ENCODE data around the gene LGR4. TPM values are rescaled to one million over a fixed set of nuclear protein-coding genes. Genes with fewer than 3 reads are reported as not detected.

Gene LGR4
- total and polyA plus RNA-seq, 9 of the 15 experiments (the other 6 are each of a cell fraction or from before 2014, with no cell fraction given) = 0.94 to 10.1 (median 5.8) TPM

Small RNA genes within 50 kb of the gene (microRNA-seq; reads per million reads assigned to microRNA genes)
- not detected for gene MIR8087 (ENCODE audit: borderline microRNAs expressed)

Small RNA genes within 50 kb of the gene (small RNA-seq; reads per million reads assigned to genes)
- gene AC100771.1 (not detected), gene MIR8087 (not detected), gene RNA5SP339 (2.5 reads per million, percentile 85 among the genes with 10 or more reads in this experiment)

Other genes with a start within 250 kb of the LGR4 start
- 13.8 and 16.5 TPM in 2 replicates for gene CCDC34, start 109.6 kb downstream of the LGR4 start, total RNA-seq (2014; rRNA removed)
- 22.4 and 24.7 TPM in 2 replicates for gene CCDC34, start 109.6 kb downstream of the LGR4 start, total RNA-seq (2014; rRNA removed; fragmentation: Illumina TruSeq; extraction: Trizol)
- gene CCDC34, start 109.6 kb downstream of the LGR4 start, total RNA-seq (2015; rRNA removed; fragmentation: Illumina TruSeq; extraction: Trizol) = 32.6 and 34.7 TPM in 2 replicates
- gene CCDC34, start 109.6 kb downstream of the LGR4 start, total RNA-seq (2021) = 14.8 and 15.7 TPM in 2 replicates
- gene CCDC34, start 109.6 kb downstream of the LGR4 start, polyA plus RNA-seq (2011; rRNA removed) = 8.1 and 11.9 TPM in 2 replicates
- 30.9 and 42.0 TPM in 2 replicates for gene CCDC34, start 109.6 kb downstream of the LGR4 start, polyA plus RNA-seq (2014; fragmentation: Illumina TruSeq; extraction: Trizol)
- 1 to 10 TPM; 6.2 to 6.6 TPM for gene CCDC34, start 109.6 kb downstream of the LGR4 start, polyA plus RNA-seq (2014; fragmentation: Nextera tagmentation; extraction: Ambion mirVana)
- 15.6 and 19.0 TPM in 2 replicates for gene CCDC34, start 109.6 kb downstream of the LGR4 start, polyA plus RNA-seq (2014; rRNA removed)
- 21.5 and 23.5 TPM in 2 replicates for gene LIN7C, start 34.0 kb upstream of the LGR4 start, total RNA-seq (2014; rRNA removed)
- gene LIN7C, start 34.0 kb upstream of the LGR4 start, total RNA-seq (2014; rRNA removed; fragmentation: Illumina TruSeq; extraction: Trizol) = 52.7 and 55.9 TPM in 2 replicates
- gene LIN7C, start 34.0 kb upstream of the LGR4 start, total RNA-seq (2015; rRNA removed; fragmentation: Illumina TruSeq; extraction: Trizol) = 37.4 and 41.4 TPM in 2 replicates
- gene LIN7C, start 34.0 kb upstream of the LGR4 start, total RNA-seq (2021) = 32.7 and 34.1 TPM in 2 replicates
- gene LIN7C, start 34.0 kb upstream of the LGR4 start, polyA plus RNA-seq (2011; rRNA removed) = 15.7 and 21.5 TPM in 2 replicates
- gene LIN7C, start 34.0 kb upstream of the LGR4 start, polyA plus RNA-seq (2014; fragmentation: Illumina TruSeq; extraction: Trizol) = 8.8 and 10.8 TPM in 2 replicates
- gene LIN7C, start 34.0 kb upstream of the LGR4 start, polyA plus RNA-seq (2014; fragmentation: Nextera tagmentation; extraction: Ambion mirVana) = 10 to 100 TPM; 20.0 to 48.1 TPM
- 19.2 and 22.6 TPM in 2 replicates for gene LIN7C, start 34.0 kb upstream of the LGR4 start, polyA plus RNA-seq (2014; rRNA removed)
- gene BDNF, start 227.7 kb upstream of the LGR4 start, total RNA-seq (2014; rRNA removed) = not detected in 2 replicates
- not detected in 2 replicates for gene BDNF, start 227.7 kb upstream of the LGR4 start, total RNA-seq (2014; rRNA removed; fragmentation: Illumina TruSeq; extraction: Trizol)
- gene BDNF, start 227.7 kb upstream of the LGR4 start, total RNA-seq (2015; rRNA removed; fragmentation: Illumina TruSeq; extraction: Trizol) = not detected in 2 replicates
- 0.04 and 0.07 TPM in 2 replicates for gene BDNF, start 227.7 kb upstream of the LGR4 start, total RNA-seq (2021)
- not detected in 2 replicates for gene BDNF, start 227.7 kb upstream of the LGR4 start, polyA plus RNA-seq (2011; rRNA removed)
- not detected in 2 replicates for gene BDNF, start 227.7 kb upstream of the LGR4 start, polyA plus RNA-seq (2014; fragmentation: Illumina TruSeq; extraction: Trizol)
- gene BDNF, start 227.7 kb upstream of the LGR4 start, polyA plus RNA-seq (2014; fragmentation: Nextera tagmentation; extraction: Ambion mirVana) = not detected
- gene BDNF, start 227.7 kb upstream of the LGR4 start, polyA plus RNA-seq (2014; rRNA removed) = not detected in 2 replicates